ENCODE measurements around the gene UGP2. TPM values are rescaled to one million over a fixed set of nuclear protein-coding genes. Genes with fewer than 3 reads are reported as not detected.

Gene UGP2
- total RNA-seq, 4 donors from 2014 or later = 85.4 to 125 (median 106) TPM

- no peak overlapping the region for H3K4me3 ChIP-seq
- DNase-seq = no peak
- H3K36me3 ChIP-seq = no peaks in the 10 kb centered on the region
- no peaks in the 10 kb centered on the region for H3K27me3 ChIP-seq
- H3K4me1 ChIP-seq = no peaks in the 10 kb centered on the region
- H3K27ac ChIP-seq = no peak overlapping the region
- H3K9me3 ChIP-seq = no peaks in the 10 kb centered on the region
- TF ChIP-seq CTCF (IDR thresholded peaks at IDR 0.05) = no peak
- TF ChIP-seq POLR2A (IDR thresholded peaks at IDR 0.05) = no peak
Observed at GRCh38 chr2:63818271-63818670, 23.4 kb upstream of the UGP2 start.

- Histone ChIP-seq H3K4me1 (no peaks in the 10 kb centered on the region), H3K27me3 (no peaks in the 10 kb centered on the region), H3K36me3 (no peaks in the 10 kb centered on the region), H3K9me3 (no peaks in the 10 kb centered on the region), H3K27ac (peak overlapping the region in 1 of 4 donors; percentile 19), H3K4me3 (no peak overlapping the region)
- no peak for TF ChIP-seq CTCF (IDR thresholded peaks at IDR 0.05)
- no peak for TF ChIP-seq POLR2A (IDR thresholded peaks at IDR 0.05)
- no peak for DNase-seq
Observed at GRCh38 chr2:63819256-63819655, 22.4 kb upstream of the UGP2 start.

- no peak overlapping the region for H3K4me3 ChIP-seq
- H3K36me3 ChIP-seq = no peaks in the 10 kb centered on the region
- peak overlapping the region in 1 of 4 donors; percentile 19 for H3K27ac ChIP-seq
- no peaks in the 10 kb centered on the region for H3K9me3 ChIP-seq
- DNase-seq = peak in 1 of 3 donors; percentile 54
- no peak for TF ChIP-seq CTCF (IDR thresholded peaks at IDR 0.05)
- TF ChIP-seq POLR2A (IDR thresholded peaks at IDR 0.05) = no peak
- no peaks in the 10 kb centered on the region for H3K4me1 ChIP-seq
- H3K27me3 ChIP-seq = no peaks in the 10 kb centered on the region
Observed at GRCh38 chr2:63819765-63820717, 21.7 kb upstream of the UGP2 start.

- H3K4me1 ChIP-seq = no peaks in the 10 kb centered on the region
- no peak overlapping the region for H3K27ac ChIP-seq
- no peaks in the 10 kb centered on the region for H3K9me3 ChIP-seq
- DNase-seq = no peak
- no peaks in the 10 kb centered on the region for H3K27me3 ChIP-seq
- no peak overlapping the region for H3K4me3 ChIP-seq
- no peaks in the 10 kb centered on the region for H3K36me3 ChIP-seq
- TF ChIP-seq CTCF (IDR thresholded peaks at IDR 0.05) (no peak), POLR2A (IDR thresholded peaks at IDR 0.05) (no peak)
Observed at GRCh38 chr2:63820969-63821368, 20.7 kb upstream of the UGP2 start.

- no peaks in the 10 kb centered on the region for H3K4me1 ChIP-seq
- H3K27me3 ChIP-seq = no peaks in the 10 kb centered on the region
- TF ChIP-seq CTCF (IDR thresholded peaks at IDR 0.05) = no peak
- no peak for TF ChIP-seq POLR2A (IDR thresholded peaks at IDR 0.05)
- H3K9me3 ChIP-seq = no peaks in the 10 kb centered on the region
- DNase-seq = no peak
- no peaks in the 10 kb centered on the region for H3K36me3 ChIP-seq
- no peak overlapping the region for H3K4me3 ChIP-seq
- H3K27ac ChIP-seq = no peak overlapping the region
Observed at GRCh38 chr2:63821396-63821795, 20.3 kb upstream of the UGP2 start.

Measured in Peyer's patch (tissue), 4 donors.